Dedifferentiated amniotic fluid mesenchymal stem cell (primary cell): Measurements from ENCODE around the gene GAS7.
"Not testable (repeated sequence)": the region's sequence is repeated elsewhere in the genome, so short reads cannot be mapped to it uniquely, and the experiment has no call there.

Source experiments
- DNase-seq: peaks from one replicate; pipeline ENCODE4 v3.0.0-alpha.2; 2016; ENCODE audit errors: extremely low spot score

GAS7 gene

DNA sequence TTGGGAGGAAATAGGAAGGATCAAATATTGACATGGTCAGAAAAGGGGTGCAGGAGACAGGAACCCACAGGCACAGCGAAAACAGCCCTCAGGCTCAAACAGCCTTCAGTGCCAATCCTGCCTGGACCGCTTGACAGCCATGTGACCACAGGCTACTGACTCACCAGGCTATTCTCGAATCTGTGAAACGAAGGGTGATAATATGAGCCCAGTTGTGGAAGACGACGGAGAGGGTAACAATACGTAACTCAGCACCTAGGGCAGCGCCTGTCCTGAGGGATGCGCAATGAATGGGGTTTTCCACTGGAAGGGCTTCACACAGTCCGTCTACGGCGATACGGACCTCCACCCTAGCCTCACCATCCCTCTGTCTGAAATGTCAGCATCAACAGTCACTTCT is 176.0 kb downstream of the GAS7 start:
- DNase-seq, result no peak

DNA sequence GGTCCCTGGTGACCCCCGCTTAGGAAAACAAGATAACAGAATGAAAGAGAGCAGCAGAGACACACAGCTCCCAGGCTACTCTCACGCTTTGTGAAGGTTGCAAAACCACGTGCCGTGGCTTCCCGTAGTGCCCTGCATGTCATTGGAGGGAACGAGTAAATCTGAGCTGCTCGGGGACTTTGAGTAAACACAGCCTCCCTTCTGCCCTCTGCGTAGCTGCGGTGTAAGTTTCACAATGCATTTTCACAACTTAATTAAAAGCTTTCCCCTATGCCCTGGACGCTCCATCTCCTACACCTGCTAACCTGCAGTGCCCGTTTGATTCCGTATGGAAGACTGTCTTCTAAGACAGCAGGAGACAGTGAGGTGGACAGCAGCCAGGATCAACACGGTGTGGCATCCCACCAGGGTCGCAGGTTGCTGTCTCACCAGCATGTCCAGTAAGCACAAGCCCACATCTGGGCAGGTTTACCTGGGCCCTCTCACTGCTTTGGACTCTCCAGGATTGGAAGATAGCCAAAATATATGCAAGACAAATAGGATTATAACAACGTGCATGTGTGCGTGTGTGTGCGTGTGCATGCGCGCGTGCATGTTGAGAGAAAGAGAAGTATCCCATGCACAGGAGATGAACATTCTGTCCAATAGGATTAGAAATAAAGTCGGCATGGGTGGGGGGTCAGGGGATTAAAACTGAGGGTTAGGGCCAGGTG is 177.0 kb downstream of the GAS7 start:
- no peak for DNase-seq

DNA sequence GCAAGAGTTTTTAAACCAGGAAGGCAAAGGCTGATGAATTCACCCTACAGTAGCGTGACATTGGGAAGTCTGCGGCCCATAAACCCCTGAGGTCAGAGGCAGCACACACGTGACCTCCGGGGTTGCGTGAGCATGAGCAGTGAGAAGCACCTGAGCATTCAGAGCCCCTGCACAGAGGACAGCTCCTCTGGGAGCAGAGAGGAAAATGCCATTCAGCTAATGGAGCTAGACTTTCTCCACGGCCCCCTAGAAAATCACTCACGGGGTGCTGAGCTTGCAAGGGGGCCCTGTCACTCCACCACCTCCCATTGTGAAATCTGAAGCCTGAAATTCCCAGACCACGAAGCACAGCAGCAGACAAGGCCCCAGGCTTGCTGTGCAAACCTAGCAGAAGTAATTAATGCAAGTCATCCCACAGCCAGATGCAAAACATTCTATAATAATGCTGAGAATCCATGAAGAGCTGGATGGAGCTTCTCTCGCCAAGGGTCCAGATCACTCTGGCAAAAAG is 178.4 kb downstream of the GAS7 start:
- no peak for DNase-seq

DNA sequence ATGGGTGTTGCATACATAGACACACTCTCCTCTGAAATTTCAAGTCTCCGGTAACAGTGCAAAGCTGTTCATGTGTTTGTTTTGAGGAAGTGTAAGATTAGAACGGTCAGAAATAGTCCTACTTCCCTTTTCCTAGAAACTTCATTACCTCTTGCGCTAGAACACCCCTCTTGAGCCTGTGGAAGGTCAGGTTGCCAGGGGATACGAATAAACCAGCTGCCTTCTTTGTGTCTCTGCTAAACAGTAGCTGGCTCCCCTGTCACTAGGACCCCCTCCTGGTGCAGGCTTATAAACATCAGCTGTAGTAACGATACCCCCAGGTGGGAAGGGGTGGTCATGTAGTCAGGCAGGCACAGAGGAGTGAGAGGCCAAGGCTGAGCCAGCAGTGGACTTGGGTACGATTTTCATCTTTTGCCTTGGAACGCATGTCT is 179.9 kb downstream of the GAS7 start:
- no peak for DNase-seq

DNA sequence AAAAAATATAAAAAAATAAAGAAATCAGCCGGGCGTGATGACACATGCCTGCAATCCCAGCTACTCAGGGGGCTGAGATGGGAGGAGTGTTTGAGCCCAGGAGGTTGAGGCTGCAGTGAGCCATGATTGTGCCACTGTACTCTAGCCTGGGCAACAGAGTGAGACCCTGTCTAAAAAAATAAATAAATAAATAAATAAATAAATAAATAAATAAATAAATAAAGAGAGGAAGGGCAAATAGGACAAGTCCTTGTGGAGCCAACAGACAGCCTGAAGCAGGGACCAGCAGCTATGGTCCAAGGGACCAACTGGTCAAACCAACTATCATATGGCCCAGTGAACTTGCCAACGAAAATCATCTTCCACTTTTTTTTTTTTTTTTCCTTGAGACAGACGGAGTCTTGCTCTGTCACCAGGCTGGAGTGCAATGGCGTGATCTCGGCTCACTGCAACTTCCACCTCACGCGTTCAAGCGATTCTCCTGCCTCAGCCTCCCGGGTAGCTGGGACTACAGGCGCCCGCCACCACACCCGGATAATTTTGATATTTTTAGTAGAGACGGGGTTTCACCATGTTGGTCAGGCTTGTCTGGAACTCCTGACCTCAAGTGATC is 181.3 kb downstream of the GAS7 start:
- not testable (repeated sequence) for DNase-seq

DNA sequence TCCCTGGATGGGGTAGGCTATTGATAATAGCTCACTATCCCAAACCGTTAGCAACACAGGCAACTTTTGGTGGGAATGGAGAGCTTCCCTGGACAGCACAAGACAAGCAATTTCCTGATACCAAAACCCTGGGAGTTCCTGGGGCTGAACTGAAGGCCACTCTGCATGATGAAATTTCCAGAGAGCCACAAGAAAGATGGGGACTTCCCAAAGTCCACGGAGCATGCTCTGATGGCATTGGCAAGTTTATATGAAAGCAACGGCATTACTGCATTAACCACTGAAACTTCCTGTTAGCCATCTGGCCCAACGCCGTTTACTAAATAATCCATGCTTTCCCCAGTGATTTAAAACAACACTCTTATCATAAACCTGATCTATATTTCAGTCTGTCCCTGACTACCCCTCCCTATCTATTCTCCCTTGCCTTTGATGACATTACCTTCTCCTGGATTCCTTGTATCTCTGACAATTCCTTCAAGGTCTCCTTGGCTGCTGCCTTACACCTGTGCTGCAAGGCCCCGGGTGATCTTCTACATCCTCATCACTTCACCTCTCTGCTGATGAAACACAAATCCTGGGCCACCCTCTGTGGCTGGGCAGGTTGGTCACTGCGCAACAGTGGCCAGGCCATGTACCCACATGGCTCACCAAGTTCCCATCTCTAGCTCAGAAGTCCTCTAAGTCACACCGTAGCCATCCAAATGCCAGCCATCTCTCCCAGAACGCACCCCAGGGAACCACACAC is 184.9 kb downstream of the GAS7 start:
- peak; percentile 39 for DNase-seq

DNA sequence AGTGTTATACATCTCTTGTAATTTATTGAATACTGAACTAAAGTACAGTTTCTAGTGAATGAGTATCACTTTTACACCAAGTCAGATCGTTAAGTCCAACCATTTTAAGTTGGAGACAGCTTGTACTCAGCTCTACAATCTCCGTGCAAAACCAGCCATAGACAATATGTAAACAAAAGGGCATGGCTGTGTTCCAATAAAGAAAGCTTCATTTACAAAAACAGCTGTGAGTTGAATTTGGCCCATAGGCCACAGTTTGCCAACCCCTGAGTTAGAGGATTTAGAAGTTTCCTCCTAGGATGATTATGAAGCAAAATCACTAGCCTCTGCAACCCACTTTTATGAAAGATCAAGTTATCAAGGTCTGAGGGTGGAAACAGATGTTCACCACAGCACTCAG is 187.7 kb downstream of the GAS7 start:
- no peak for DNase-seq

DNA sequence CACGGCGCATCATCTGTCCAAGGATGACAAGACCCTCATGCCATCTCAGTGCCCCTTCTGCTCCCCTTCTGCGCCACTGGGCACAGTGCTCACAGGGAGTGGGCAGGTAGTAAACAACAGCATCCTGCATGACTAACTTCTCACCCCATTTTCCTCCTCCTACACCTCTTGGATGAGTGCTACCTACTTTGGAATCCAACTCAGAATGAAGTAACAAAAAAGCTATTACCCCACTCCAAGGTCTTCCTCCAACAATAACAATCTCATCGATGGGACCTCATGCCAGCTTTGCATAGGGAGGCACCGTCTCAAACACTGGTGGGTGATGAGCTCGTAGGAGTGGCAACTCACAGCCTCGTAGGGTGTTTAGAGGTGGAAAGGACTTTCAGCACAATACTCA is 194.7 kb downstream of the GAS7 start:
- DNase-seq, result no peak

DNA sequence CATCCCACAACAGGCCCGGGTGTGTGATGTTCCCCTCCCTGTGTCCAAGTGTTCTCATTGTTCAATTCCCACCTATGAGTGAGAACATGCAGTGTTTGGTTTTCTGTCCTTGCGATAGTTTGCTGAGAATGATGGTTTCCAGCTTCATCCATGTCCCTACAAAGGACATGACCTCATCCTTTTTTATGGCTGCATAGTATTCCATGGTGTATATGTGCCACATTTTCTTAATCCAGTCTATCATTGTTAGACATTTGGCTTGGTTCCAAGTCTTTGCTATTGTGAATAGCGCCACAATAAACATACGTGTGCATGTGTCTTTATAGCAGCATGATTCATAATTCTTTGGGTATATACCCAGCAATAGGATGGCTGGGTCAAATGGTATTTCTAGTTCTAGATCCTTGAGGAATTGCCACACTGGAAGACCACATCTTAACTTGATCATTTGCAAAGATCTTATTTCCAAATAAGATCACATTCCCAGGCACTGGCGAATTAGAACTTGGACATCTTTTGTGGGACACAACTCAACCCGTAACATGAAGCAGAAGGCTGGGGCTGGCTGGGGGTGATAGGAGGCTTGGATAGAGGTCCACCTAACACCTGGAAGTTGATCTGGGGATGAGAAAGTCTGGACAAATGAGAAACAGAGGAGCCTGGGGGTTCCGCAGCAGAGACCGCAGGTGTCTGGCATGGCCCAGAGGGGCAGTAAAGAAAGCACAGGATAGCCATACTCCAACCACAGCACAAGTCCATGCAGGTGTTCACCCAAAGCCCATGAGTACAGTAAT is 195.6 kb downstream of the GAS7 start:
- not testable (repeated sequence) for DNase-seq

DNA sequence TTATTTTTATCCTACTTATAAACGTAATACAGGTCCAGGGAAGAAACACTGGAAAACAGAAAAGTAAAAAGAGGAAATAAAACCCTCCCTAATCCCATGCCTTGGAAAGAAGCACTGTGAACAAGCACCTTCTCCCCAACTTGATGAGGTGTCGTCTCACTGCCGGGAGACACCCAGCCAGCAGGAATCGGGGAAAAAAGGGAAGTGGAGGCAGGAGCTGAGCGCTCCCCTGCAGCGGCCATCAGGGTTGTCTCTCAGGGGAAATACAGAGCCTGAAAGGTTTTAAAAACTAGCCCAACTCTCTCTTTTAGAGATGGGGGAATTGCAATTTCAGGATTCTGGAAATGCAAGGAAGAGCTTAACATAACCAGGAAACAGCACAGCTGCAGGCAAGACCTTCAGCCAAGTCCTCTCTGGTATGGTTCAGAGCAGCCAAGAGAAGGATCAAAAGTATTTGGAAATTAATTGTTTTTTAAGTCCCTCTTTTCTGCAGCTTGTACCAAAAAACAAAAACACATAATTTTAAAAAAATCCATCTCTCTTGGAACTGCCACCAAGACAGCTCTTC is 197.0 kb downstream of the GAS7 start:
- DNase-seq, result no peak

DNA sequence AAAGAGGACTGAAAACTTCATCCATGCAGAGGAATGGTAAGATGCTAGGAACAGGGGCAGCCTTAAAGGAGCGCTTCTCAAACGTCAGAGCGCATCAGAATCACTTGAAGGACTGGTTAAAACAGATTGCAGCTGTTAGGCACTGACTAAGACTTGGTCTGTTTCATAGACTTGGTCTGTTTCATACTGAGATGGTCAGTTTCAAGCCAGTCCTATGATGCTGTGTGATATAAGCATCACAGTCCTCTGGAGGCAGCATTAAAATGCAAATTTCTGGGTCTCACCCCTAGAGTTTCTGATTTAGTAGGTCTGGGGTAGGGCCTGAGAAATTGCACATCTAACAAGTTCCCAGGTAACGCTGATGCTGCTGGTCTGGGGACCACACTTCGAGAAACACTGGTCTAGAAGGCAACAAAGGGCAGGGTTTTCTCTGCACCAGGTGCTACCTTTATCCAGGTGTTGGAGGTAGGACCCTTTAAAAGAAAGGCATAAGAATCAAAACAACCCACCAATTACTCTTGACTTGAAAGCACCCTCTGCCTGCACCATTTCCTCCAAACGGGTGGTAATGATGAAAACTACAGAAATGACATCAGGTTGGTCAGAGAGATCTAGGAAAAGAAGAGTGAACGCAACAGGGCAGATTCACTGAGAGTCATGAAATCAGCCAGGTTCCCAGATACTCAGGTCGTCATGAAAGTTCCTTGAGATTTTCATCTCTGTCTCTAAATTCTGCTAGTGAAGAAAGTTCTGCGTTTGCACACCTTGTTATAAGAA is 198.3 kb downstream of the GAS7 start:
- no peak for DNase-seq

DNA sequence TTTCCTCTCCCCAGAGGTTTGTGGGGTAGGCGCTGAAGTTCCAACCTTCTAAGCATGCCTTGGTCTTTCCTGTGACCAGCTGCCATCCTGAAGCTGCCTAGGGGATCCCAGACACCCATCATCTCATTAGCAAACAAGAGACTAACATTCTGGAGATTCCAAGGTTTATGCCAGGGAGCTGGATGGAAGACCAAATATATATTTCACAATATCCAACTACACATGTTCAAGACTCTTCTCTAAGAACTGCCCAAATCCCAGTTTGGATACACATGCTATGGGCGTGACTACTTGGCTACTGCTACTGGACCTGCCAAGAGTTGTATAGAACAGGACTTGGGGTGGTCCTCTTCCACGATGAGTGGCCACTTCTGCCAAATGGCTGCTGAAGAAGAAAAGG is 200.3 kb downstream of the GAS7 start:
- no peak for DNase-seq

DNA sequence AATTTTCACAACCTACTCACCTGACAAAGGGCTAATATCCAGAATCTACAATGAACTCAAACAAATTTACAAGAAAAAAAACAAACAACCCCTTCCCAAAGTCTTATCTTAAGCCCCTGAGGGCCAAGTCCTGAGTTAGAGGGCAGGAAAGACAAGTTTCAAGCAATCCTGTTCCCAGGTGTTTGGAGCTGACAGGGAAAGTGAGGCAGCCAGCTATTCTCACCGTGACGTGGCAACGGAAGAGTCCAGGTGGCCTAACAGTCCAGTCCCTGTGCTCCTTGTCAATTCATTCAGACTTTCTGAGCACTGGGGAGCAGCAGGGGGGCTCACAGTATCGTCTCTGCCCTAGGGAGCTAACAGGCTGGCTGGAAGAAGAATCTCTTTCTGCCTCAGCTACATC is 203.6 kb downstream of the GAS7 start:
- no peak for DNase-seq

DNA sequence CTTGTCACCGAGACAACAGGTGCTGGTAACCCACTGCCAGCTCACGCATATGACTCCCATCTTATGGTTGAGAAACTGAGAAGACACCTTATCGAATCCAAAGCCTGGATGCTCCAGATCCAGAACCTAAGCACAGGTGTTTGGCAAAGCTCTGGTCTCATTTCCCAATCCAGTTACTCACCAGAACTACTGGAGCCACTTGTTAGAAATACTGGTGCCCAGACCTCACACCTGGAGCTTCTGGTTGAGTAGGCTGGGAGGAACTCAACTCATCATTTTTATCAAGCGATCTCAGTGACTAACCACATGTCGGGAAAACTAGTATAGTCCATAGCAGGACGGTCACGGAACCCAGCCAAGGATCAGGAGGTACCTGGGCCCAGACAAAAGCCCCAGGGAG is 206.6 kb downstream of the GAS7 start:
- DNase-seq, result no peak

DNA sequence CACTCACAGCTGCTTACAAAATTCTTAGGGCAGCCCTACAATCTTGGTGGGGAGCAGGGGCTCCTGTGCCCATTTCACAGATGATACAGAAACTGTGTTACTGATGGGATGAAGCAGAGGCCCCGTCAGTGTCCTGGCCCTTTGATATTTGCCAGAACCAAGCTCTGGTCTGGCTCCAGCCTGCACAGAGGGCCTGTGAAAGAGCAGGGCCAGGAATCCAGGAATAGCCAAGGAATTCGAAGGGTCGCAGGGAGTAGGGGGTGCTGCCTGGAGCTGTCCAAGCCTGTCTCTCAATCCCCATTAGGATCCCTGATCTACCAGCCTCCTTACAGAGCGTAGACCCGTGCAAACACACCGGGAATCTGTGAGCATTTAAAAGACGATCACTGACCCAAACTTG is 207.1 kb downstream of the GAS7 start:
- no peak for DNase-seq

DNA sequence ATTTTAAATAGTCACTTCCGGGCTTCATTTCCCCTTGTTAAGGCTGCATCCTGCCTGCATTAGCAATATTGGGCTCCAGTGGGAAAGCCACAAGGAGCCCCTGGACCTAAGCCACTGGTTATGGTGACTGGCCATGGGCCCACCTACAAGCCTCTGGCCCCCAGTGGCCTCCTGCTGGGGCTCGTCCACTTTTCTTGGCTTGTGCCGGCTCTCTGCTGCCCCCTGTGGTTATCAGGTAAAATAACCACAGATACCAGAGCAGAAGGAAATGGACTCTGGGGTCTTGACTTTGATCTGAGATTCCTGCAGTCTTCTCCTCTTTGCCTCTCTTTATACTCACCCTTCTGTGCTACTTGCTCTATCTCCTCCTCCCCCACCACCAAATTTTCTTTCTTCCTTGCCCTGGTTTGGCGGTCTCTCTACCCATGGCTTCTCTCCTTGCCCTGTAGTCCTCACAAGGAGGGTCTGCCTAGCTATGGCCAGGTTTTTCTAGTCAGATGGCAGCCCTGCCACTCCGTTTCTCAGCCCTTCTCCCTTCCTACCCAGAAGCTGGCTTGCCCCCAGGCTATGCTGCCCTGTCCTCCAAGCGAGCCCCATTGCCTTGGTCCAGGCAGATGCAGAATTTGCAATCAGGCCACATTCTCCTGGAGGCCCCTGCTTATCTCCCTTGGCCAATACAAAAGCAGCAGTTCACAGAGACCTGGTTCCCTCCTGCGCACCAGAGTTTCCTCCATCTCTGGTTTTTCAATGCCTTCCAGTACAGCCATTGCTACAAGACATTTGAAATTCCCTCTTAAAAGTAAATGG is 210.4 kb downstream of the GAS7 start:
- DNase-seq, result no peak

DNA sequence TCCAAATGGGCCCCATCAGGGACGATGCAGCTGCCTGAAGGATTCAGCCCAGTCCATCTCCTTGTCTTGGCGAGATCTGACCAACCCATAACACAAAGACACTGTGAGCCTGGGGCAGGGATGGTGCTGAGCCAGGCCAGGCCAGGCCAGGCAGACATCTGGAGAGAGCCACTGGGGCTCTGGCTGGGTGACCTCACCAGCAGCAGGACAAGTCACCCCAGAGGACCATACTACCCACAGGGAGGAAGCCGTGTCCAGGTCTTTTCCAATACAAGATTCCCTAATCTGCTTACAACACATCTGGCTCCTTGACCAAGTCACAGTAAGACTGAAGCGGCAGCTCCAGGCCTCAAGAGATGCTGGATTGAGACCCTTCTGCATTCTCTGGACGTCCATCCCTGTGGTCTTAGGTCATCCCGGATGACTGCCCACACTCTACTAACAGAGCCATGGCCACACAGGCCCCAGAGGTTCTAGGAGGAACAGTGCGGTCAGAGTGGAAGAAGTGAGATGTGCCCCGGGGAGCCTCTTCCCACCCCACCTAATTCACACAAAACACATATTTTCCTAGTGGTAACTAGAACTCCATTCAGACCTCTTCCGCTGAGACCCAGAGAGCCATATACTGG is 211.5 kb downstream of the GAS7 start:
- DNase-seq, result no peak

DNA sequence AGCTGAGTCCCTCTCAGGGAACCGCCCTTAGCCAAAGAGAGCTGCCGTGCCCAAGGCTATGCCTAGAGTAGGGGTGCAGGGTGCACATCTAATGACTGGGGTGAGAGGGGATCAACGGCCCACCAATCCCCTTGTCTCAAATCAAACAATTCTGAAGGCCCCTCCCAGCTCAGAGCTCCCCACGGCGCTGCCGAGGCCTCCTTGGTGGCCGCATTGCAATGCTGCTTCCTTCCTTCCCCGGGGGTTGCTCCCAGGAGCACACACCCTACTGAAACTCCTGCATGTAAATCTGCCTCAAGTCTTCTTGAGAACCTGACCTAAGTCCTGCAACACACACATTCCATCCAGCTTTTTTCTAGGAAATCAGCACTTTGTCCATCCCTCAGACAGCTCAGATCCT is 212.8 kb downstream of the GAS7 start:
- DNase-seq, result no peak

DNA sequence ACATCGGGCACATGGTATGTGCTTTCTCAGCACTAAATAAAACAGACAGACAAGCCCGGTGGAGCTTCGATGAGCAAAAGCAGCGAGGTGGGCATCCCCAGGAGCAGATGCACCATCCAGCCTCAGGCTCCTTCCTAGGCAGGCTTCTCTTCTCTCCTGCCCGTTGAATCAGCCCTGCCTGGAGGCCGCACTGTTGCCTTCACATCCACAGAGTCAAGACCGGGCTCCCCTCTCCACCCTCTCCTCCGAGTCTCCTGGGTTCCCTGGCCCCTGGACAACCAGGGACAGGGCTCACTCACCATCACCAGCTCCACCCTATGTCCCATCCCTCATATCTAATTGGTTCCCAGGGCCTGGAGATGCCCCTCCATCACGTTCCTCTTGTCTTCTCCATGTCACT is 213.6 kb downstream of the GAS7 start:
- no peak for DNase-seq

DNA sequence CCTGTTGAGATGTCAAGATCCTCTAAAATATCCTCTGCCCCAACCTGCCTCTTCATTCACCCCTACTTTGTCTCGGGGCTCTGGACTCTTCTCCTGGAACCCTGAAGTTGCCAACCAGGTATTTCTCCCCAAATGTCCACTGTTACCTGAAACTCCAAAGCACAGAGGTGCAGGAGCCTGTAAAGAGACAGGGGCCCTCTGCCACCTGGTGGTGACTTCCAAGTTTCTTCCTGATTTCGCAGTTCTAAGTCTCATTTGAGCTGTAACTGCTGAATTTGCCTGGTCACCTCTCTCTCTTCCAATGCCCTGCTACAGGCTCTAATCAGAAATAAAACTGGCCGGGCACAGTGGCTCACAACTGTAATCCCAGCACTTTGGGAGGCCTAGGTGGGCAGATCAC is 216.2 kb downstream of the GAS7 start:
- DNase-seq, result no peak
